H1 (cell line): ENCODE data around the gene FGF11. TPM values are rescaled to one million over a fixed set of nuclear protein-coding genes. Genes with fewer than 3 reads are reported as not detected.

ENCODE experiments used
- CEBPB ChIP-seq: IDR thresholded peaks from 2 replicates; pipeline ENCODE4 v1.6.1; 2012; ENCODE audit warnings: low read depth, low read length
- CHD2 ChIP-seq: IDR thresholded peaks from 2 replicates; pipeline ENCODE4 v1.6.1; 2012; ENCODE audit warnings: low read length, improper control_type of control experiment
- GABPA ChIP-seq: IDR thresholded peaks from 2 replicates; pipeline ENCODE4 v1.6.1; 2011; ENCODE audit warnings: mild to moderate bottlenecking, low read length, moderate library complexity, borderline replicate concordance; ENCODE audit not compliant: insufficient read depth
- JUN ChIP-seq: IDR thresholded peaks from 2 replicates; pipeline ENCODE4 v1.6.1; 2011; ENCODE audit warnings: low read depth, mild to moderate bottlenecking, improper control_type of control experiment, low read length
- KDM5A ChIP-seq: fragments of 200-600 bp; IDR thresholded peaks from 2 replicates; pipeline ENCODE4 v1.7.1; 2012; ENCODE audit warnings: mild to moderate bottlenecking, low read length, inconsistent platforms, mixed read lengths
- SIX5 ChIP-seq: IDR thresholded peaks from 2 replicates; pipeline ENCODE4 v1.6.1; 2011; ENCODE audit warnings: mild to moderate bottlenecking, low read depth, low read length
- SP2 ChIP-seq: IDR thresholded peaks from 2 replicates; pipeline ENCODE4 v1.6.1; 2012; ENCODE audit warnings: mild to moderate bottlenecking, low read length, inconsistent platforms
- TEAD4 ChIP-seq: IDR thresholded peaks from 2 replicates; pipeline ENCODE4 v1.6.1; 2012; ENCODE audit warnings: low read depth, low read length, inconsistent platforms, mixed read lengths
- polyA plus RNA-seq, 7 experiments: library from polyadenylated mRNA; depleted of rRNA in 3 of 7; stranded (reverse) in 5 of 7; unstranded in 2 of 7; fragments of >200 nt in 5 of 7; fragments of 200-250 nt in 2 of 7; gene quantifications; 1 replicate in 5 of 7; 2 replicates in 1 of 7; 4 replicates in 1 of 7; pipeline versions ENCODE4 v1.2.1 to v1.2.3, GENCODE V29; 2011 to 2013; ENCODE audit warnings: missing spikeins in 2 of 7, mixed read lengths in 2 of 7
- total RNA-seq: library from RNA; stranded (reverse); fragmentation: NEBNext Ultra II Directional; extraction: Animal tissue kit (Norgen Biotek cat#: 25700); gene quantifications from 2 replicates; pipeline ENCODE4 v1.2.1, GENCODE V29; 2021

FGF11 gene
- total and polyA plus RNA-seq, 2 of the 8 experiments (the other 6 are each of a cell fraction or from before 2014, with no cell fraction given), result 11.8 to 26.1 TPM

- TF ChIP-seq SP2 (no peak), KDM5A (no peak), CEBPB (no peak), SIX5 (no peak), GABPA (no peak), TEAD4 (no peak), CHD2 (no peak), JUN (no peak)
These were observed 10.8 kb upstream of the FGF11 start, which contains the start of gene SPEM3 (continued) for GRCh38 chr17:7428557-7428956.
